Chondrocyte (in vitro differentiated cells): ENCODE data around the gene AAMDC. TPM values are rescaled to one million over a fixed set of nuclear protein-coding genes. Genes with fewer than 3 reads are reported as not detected.
"Not testable (repeated sequence)": the region's sequence is repeated elsewhere in the genome, so short reads cannot be mapped to it uniquely, and the experiment has no call there.

Source experiments
- DNase-seq: peaks from one replicate; pipeline ENCODE4 v3.0.0; 2021; ENCODE audit warnings: mixed read lengths, low spot score
- H3K27ac Mint-ChIP-seq: one replicate; pipeline ENCODE4 v1.8.0; 2021; ENCODE audit warnings: mild to moderate bottlenecking, moderate library complexity, mixed read lengths; ENCODE audit not compliant: unreplicated experiment
- H3K27me3 Mint-ChIP-seq: 2 replicates; pipeline ENCODE4 v1.8.0; 2021; ENCODE audit warnings: low read depth, mixed read lengths
- H3K36me3 Mint-ChIP-seq: 2 replicates; pipeline ENCODE4 v1.8.0; 2021; ENCODE audit warnings: low read depth, mixed read lengths
- H3K4me1 Mint-ChIP-seq: 2 replicates; pipeline ENCODE4 v1.8.0; 2021; ENCODE audit warnings: low read depth, mild to moderate bottlenecking, mixed read lengths
- H3K4me3 Mint-ChIP-seq: one replicate; pipeline ENCODE4 v1.8.0; 2021; ENCODE audit warnings: mild to moderate bottlenecking, moderate library complexity, mixed read lengths; ENCODE audit not compliant: unreplicated experiment
- H3K9me3 Mint-ChIP-seq: 2 replicates; pipeline ENCODE4 v1.8.0; 2021; ENCODE audit warnings: low read depth, mixed read lengths
- CTCF ChIP-seq: fragments of 200-600 bp; sonication (generic); IDR thresholded peaks from 2 replicates; pipeline ENCODE4 v1.5.0; 2021; ENCODE audit warnings: antibody characterized with exemption, mild to moderate bottlenecking, moderate library complexity
- total RNA-seq: library from RNA; stranded (reverse); gene quantifications from 3 replicates; pipeline ENCODE4 v1.2.1, GENCODE V29; 2021

The AAMDC gene
- total RNA-seq, 1 donor from 2014 or later = 47.3 TPM

GRCh38 chr11:77819411-77819920 lies 1.5 kb upstream of the AAMDC start:
- peak overlapping the region; percentile 93 for H3K27ac Mint-ChIP-seq
- no peak for DNase-seq
- peak overlapping the region; percentile 99 for H3K4me3 Mint-ChIP-seq
- peaks cover 50% of the 10 kb centered on the region for H3K4me1 Mint-ChIP-seq
- H3K27me3 Mint-ChIP-seq = no peaks in the 10 kb centered on the region
- no peak for TF ChIP-seq CTCF
- H3K36me3 Mint-ChIP-seq = peaks cover 2% of the 10 kb centered on the region
- no peaks in the 10 kb centered on the region for H3K9me3 Mint-ChIP-seq

GRCh38 chr11:77819921-77820564 lies 901 bp upstream of the AAMDC start:
- no peak for TF ChIP-seq CTCF
- H3K9me3 Mint-ChIP-seq = no peaks in the 10 kb centered on the region
- DNase-seq = no peak
- peaks cover 54% of the 10 kb centered on the region for H3K4me1 Mint-ChIP-seq
- H3K27me3 Mint-ChIP-seq = no peaks in the 10 kb centered on the region
- H3K36me3 Mint-ChIP-seq = peaks cover 2% of the 10 kb centered on the region
- H3K4me3 Mint-ChIP-seq = peak overlapping the region; percentile 99
- peak overlapping the region; percentile 97 for H3K27ac Mint-ChIP-seq

GRCh38 chr11:77821349-77821851 lies 456 bp downstream of the AAMDC start:
- Mint-ChIP-seq H3K27ac (peak overlapping the region; percentile 97), H3K4me1 (peaks cover 50% of the 10 kb centered on the region), H3K4me3 (peak overlapping the region; percentile 99), H3K9me3 (no peaks in the 10 kb centered on the region), H3K36me3 (peaks cover 2% of the 10 kb centered on the region), H3K27me3 (no peaks in the 10 kb centered on the region)
- no peak for TF ChIP-seq CTCF
- no peak for DNase-seq

- not testable (repeated sequence) for H3K27ac Mint-ChIP-seq, H3K9me3 Mint-ChIP-seq, DNase-seq, H3K27me3 Mint-ChIP-seq, H3K36me3 Mint-ChIP-seq
- Mint-ChIP-seq H3K4me3 (peak overlapping the region; percentile 99), H3K4me1 (peaks cover 43% of the 10 kb centered on the region)
These were observed 1.2 kb downstream of the AAMDC start for GRCh38 chr11:77822126-77822525.

- no peak for DNase-seq
- H3K4me1 Mint-ChIP-seq = peaks cover 32% of the 10 kb centered on the region
- peak overlapping the region; percentile 30 for H3K4me3 Mint-ChIP-seq
- H3K36me3 Mint-ChIP-seq = peaks cover 2% of the 10 kb centered on the region
- H3K9me3 Mint-ChIP-seq = no peaks in the 10 kb centered on the region
- TF ChIP-seq CTCF = no peak
- H3K27me3 Mint-ChIP-seq = no peaks in the 10 kb centered on the region
- H3K27ac Mint-ChIP-seq = peak overlapping the region; percentile 67
These were observed 2.8 kb downstream of the AAMDC start for GRCh38 chr11:77823775-77824174.

- no peak for DNase-seq
- Mint-ChIP-seq H3K36me3 (peaks cover 5% of the 10 kb centered on the region), H3K9me3 (peaks cover 3% of the 10 kb centered on the region), H3K27me3 (no peaks in the 10 kb centered on the region), H3K4me1 (peaks cover 10% of the 10 kb centered on the region), H3K27ac (no peak overlapping the region), H3K4me3 (no peak overlapping the region)
- TF ChIP-seq CTCF = no peak
These were observed 8.0 kb downstream of the AAMDC start for GRCh38 chr11:77828926-77829325.
